SKM-1 (cell line): ENCODE results near the gene BPIFB1.

Experiments used
- DNase-seq: peaks from one replicate; lab custom pipeline; 2025; ENCODE audit not compliant: unreplicated experiment; lab: John Stamatoyannopoulos, UW

Gene BPIFB1

GRCh38 chr20:33282991-33283555, at the start of gene BPIFB1:
BPIFB1 (plus strand) TSS chr20:33283214; CDS start chr20:33286074, 2,860 bp downstream.
- no peak for DNase-seq

GRCh38 chr20:33234050-33234449, 49.0 kb upstream of the BPIFB1 start:
- DNase-seq = no peak

GRCh38 chr20:33235696-33236095, 47.3 kb upstream of the BPIFB1 start, which contains the start of gene BPIFA1:
BPIFA1 (plus strand) TSS chr20:33235996; CDS start chr20:33237712, 1,716 bp downstream.
- no peak for DNase-seq

DNA sequence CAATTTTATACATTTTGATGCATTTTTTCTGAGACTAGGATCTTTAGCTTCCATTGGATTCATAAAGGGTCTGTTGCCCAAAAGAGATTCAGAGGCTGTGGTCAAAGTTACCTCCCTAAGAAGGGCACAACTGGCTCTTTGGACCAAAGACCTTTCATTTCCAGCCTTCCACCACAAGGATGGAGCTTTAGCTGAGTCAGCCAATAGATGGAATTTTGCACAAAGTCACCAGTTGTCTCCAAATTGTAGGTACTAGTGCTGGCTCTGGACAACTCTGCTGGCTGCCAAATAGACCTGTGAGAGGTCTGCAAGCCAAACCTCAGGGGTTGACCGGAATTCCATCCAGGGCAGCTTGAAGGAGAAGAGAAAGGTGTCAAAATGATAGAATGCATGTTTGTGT, 46.7 kb upstream of the BPIFB1 start:
- DNase-seq = no peak

- DNase-seq = no peak
These were observed 45.0 kb upstream of the BPIFB1 start for GRCh38 chr20:33237989-33238388.

DNA sequence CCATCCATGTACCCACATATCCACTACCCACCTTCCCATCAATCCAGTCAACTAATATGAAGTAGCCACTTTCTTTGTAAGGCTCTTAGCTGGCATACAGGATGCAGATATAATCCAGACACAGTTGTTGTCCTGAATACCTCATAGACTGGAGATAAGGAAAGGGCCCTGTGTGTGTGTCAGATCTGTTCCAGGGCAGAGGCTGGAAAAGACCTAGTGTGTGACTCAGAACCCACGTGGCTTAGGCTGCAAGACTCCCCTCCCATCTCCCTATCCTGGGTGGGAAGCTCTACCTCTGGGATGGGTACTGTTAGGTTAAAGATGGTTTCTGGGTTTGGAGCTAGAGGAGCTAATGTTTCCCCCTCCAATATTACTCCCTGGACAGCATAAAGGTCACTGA, 43.6 kb upstream of the BPIFB1 start:
- no peak for DNase-seq

- no peak for DNase-seq
These were observed 42.9 kb upstream of the BPIFB1 start for GRCh38 chr20:33239979-33240736.

DNA sequence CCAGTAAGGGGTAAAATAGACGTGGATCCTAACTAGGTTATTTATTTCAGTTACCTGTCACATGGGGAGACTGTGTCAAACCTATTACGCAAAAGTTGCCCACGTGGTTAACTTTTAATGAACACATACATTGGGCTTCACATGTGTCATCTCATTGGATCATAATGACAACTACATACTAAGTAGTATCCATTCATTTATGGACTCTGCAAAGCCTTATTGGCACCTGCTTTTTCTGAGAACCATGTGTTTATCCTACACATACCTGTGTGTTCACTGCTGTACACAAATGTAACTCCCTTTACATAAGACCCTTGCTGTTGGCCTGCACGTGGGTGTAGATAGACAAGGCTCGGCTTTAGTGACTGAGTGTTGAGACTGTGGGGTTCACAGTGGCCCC, 42.1 kb upstream of the BPIFB1 start:
- no peak for DNase-seq

- DNase-seq = no peak
These were observed 40.5 kb upstream of the BPIFB1 start for GRCh38 chr20:33242319-33243100.

DNA sequence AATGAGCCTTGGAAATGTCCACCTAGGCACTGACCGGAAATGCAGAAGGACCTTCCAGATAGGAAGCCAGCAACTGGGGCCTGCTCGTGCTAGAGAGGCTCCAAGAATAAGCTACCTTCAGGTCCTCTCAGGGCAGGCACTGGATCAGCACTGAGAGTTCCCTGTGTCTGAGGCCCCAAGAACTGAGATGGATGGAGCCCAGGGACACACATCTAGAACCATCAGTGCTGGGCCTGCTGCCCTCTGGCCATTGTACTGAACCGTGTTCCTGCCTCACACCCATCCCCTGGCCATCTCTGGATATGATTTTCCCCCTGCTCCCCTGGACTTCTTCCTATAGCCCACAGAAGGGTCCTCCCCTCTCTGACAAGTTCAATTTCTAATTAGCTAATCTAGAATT, 36.9 kb upstream of the BPIFB1 start:
- no peak for DNase-seq

- no peak for DNase-seq
These were observed 33.6 kb upstream of the BPIFB1 start for GRCh38 chr20:33249456-33249855.

DNA sequence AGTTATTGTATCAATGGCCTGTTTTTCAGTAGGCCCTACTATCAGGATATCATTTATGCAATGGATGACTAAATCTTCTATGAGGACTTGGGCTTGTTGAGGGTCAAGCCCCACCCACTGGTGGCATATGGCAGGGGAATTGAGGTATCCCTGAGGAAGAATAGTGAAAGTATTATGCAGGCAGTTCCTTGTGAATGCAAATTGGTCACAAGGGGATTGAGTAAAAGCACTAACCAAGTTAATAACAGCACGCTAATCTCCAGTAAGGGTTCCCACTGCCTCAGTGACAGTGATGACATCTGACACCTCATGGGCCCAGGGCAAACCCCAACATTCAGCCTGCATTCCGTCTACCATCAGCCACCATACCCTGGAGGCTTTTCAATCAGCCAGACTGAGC, 32.3 kb upstream of the BPIFB1 start:
- no peak for DNase-seq

DNA sequence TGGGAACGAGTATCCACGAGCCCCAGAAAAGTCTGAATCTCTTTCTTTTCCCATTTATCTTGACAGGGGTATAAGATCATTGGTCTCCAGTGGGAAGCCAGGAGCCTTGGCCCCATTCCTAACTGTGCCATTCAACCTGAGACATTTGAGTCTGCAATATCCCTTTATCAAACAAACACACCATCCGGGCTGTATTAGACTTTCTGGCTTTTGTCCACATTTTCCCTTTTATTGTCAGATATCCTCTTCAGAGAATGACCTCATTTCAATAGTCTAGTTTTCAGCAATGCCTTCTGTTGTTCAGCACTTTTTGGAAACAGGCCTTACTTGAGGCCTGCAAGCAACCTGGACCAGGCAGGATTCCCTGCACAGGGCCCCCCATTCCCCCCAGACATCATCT, 31.5 kb upstream of the BPIFB1 start:
- no peak for DNase-seq

DNA sequence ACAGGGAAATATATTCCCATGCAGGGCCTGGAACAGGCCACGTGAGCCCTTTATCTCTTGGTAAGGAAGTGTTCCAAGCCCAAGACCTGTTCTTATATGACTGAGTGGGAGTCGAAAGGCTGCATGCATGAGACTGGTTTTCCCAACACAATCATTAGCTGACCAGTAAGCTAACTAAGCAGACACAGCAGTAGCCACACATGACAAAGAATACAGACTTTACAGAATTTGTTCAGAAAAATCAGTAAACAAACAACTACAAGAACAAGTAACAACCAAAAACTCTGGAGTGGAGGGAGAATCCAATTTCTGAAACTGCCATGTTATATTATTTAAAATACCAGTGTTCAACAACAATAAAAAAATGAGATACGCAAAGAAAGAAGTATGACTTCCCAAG, 30.6 kb upstream of the BPIFB1 start:
- no peak for DNase-seq

DNA sequence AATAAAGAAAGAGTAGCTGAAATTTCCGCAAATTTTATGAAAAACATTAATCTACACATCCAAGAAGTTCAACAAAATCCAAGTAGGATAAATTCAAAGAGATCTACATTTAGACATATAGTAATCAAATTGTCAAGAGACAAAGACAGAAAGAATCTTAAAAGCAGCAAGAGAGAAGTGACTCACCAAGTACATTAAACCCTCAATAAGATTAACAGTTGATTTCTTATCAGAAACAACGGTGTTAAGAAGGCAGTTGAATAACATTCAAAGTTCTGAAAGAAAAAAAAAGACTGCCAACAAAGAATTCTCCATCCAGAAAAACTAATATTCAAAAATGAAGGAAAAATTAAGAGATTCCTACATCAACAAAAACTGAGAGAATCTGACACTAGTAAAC, 28.0 kb upstream of the BPIFB1 start:
- DNase-seq = no peak

GRCh38 chr20:33257237-33257636, 25.8 kb upstream of the BPIFB1 start:
- no peak for DNase-seq

DNA sequence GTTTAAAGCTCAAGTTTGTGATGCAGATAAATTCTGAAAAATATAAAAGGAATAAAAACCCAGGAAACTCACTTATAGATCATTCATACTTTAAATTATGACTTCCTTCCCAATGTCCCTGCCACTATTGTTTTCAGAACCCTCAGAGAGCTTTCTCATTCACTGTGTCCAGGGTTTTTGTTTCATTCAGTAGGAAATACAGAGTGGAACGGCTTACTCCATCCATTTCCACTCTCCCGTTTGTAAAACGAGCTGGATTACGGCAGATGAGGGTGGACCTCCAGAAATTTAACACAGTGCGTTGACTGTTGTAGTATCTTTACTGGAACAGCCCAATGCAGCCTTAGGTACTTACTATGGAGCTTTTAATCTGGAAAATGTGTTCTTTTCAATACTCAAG, 23.6 kb upstream of the BPIFB1 start:
- no peak for DNase-seq

DNA sequence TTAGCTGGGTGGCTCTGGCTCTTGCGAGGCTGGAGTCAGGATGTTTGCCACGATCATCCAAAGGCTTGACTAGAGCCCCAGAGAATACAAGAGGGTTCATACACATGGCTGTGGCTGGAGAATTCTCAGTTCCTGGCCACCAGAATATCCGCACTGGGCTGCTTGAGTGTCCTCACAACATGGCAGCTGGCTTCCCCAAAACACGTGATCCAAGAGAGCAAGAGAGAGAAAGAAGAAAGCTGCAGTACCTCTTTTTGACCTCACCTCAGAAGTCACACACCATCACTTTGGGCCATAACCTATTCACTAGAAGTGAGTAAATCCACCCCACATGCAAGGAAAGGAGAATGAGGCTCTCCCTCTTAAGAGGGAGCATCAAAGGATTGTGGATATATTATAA, 21.5 kb upstream of the BPIFB1 start:
- DNase-seq = no peak

DNA sequence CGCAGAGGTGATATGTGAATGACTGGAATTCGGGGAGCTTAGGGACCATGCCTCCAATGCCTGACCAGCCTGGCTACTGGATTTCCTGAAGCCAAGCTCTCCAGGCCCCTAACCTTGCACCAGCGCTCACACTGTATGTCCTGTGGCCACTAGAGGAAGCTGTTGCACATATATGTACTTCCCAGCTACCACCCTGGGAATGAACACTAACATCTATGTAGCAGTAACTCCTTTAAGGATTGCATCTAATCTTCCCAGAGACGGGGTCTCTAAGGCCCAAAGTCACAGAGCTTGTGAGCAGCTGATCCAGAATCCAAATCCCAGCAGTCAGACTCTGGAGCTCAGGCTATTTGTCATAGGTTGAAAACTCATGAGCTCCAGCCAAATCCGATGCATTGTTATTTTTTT, 20.4 kb upstream of the BPIFB1 start:
- peak; percentile 31 for DNase-seq

GRCh38 chr20:33263784-33264183, 19.2 kb upstream of the BPIFB1 start:
- DNase-seq = no peak

DNA sequence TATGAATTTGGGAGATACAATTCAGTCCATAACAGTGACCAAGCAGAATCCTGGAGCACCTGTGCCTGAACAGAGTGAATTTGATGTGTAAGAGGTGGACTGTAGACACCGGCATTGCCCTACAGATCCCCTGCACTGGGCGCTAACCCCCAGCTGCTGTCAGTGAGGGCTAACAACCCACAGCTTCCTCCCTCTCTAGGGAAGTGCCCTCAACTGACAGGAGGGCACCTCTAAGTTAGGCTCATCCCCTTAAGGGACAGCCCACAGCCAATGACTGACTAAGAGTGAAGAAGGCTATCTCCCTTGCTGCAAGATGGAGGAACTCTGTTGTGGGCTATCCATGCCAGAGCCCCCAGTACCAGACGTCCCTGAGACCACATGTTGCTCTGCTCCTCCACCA, 15.3 kb upstream of the BPIFB1 start:
- no peak for DNase-seq
